ENCODE data around the gene PRR5.

PRR5 gene

DNA sequence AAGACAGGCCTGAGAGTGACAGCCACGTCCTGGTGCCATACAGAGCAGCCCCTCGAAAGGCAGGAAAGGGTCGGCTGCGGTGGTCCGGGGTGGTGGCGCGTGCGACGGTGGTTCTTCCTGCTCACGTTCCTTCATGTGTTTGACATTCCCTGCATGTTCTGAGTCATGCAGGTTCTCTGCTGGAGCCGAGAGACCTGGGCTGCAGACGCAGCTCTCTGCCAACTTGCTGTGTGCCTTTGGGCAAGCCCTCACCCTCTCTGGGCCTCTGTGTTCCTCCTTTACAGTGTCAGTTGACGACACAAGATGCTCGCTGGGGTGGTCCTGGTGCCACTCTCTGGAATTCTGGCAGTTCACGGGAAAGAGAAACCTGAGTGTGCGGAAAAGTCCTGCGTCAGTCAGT, 62.4 kb downstream of the PRR5 start:
- H3K4me1 ChIP-seq (ENCODE audit: control insufficient read depth, low read depth, low read length) = no peaks in the 10 kb centered on the region

DNA sequence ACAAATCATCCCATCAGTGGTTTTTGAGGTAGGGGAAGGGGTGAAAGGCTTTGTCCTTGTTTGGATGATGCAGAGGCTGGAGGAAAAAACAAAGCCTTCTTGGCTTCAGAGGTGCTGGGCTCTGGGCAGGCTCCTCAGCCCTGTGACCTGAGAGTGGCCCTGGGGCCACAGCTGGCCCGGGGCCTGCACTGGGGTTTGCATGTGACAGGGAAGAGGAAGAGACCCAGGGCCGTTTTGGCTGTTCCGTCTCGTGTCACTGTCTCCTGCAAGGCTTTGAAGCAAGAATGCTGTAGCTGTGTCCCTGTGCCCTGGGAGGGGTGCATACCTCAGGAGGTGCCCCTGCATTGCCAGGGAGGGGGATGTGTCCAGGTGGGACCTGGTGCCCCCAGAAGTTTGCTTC, 63.0 kb downstream of the PRR5 start:
- Histone ChIP-seq H3K4me1 (ENCODE audit: control insufficient read depth, low read depth, low read length) (no peaks in the 10 kb centered on the region), H3K9ac (ENCODE audit: low read length) (no peak overlapping the region), H3K27ac (ENCODE audit: low read depth, low read length) (no peak overlapping the region), H3K27me3 (ENCODE audit: insufficient read depth, low read length, poor library complexity) (no peaks in the 10 kb centered on the region), H2BK15ac (replicated peaks; ENCODE audit: low read depth) (no peak overlapping the region), H3K79me1 (ENCODE audit: low read length) (peaks cover 7% of the 10 kb centered on the region), H3K4me2 (ENCODE audit: low read length) (no peak overlapping the region), H2BK120ac (ENCODE audit: low read depth, low read length) (no peak overlapping the region), H3K36me3 (ENCODE audit: control insufficient read depth, insufficient read depth, low read length) (no peaks in the 10 kb centered on the region), H3K56ac (ENCODE audit: low read length) (no peak overlapping the region), H4K5ac (ENCODE audit: low read length) (no peak overlapping the region), H3K4ac (ENCODE audit: low read depth, low read length) (no peak overlapping the region), H2BK5ac (ENCODE audit: low read length) (no peak overlapping the region), H3K79me2 (ENCODE audit: control insufficient read depth, insufficient read depth, low read length) (peaks cover under 1% of the 10 kb centered on the region), H2AK5ac (ENCODE audit: low read length) (no peak overlapping the region), H3K18ac (ENCODE audit: low read length) (no peak overlapping the region), H4K8ac (ENCODE audit: low read depth, low read length) (no peak overlapping the region), H3K4me3 (ENCODE audit: low read length) (no peak overlapping the region), H3K23ac (ENCODE audit: low read length) (no peak overlapping the region)
- DNase-seq = no peak
- WGBS (ENCODE audit: extremely low coverage, insufficient coverage, low lambda C conversion rate) = no CpG with 5 or more reads among the region's 4 CpGs

More for the DNA sequence above, 62.4 kb downstream of the PRR5 start:
- Histone ChIP-seq H3K79me2 (ENCODE audit: control insufficient read depth, insufficient read depth, low read length) (peaks cover 1% of the 10 kb centered on the region), H2BK5ac (ENCODE audit: low read length) (no peak overlapping the region), H3K27ac (ENCODE audit: low read depth, low read length) (no peak overlapping the region), H3K79me1 (ENCODE audit: low read length) (peaks cover 8% of the 10 kb centered on the region), H4K8ac (ENCODE audit: low read depth, low read length) (no peak overlapping the region), H3K4me2 (ENCODE audit: low read length) (no peak overlapping the region), H3K23ac (ENCODE audit: low read length) (no peak overlapping the region), H2AK5ac (ENCODE audit: low read length) (no peak overlapping the region), H4K5ac (ENCODE audit: low read length) (no peak overlapping the region), H3K56ac (ENCODE audit: low read length) (no peak overlapping the region), H3K4ac (ENCODE audit: low read depth, low read length) (no peak overlapping the region), H3K4me3 (ENCODE audit: low read length) (no peak overlapping the region), H3K9ac (ENCODE audit: low read length) (no peak overlapping the region), H2BK15ac (replicated peaks; ENCODE audit: low read depth) (no peak overlapping the region), H3K36me3 (ENCODE audit: control insufficient read depth, insufficient read depth, low read length) (no peaks in the 10 kb centered on the region), H3K18ac (ENCODE audit: low read length) (no peak overlapping the region), H2BK120ac (ENCODE audit: low read depth, low read length) (no peak overlapping the region), H3K27me3 (ENCODE audit: insufficient read depth, low read length, poor library complexity) (no peaks in the 10 kb centered on the region)
- WGBS (ENCODE audit: extremely low coverage, insufficient coverage, low lambda C conversion rate) = no CpG with 5 or more reads among the region's 17 CpGs
- no peak for DNase-seq

DNA sequence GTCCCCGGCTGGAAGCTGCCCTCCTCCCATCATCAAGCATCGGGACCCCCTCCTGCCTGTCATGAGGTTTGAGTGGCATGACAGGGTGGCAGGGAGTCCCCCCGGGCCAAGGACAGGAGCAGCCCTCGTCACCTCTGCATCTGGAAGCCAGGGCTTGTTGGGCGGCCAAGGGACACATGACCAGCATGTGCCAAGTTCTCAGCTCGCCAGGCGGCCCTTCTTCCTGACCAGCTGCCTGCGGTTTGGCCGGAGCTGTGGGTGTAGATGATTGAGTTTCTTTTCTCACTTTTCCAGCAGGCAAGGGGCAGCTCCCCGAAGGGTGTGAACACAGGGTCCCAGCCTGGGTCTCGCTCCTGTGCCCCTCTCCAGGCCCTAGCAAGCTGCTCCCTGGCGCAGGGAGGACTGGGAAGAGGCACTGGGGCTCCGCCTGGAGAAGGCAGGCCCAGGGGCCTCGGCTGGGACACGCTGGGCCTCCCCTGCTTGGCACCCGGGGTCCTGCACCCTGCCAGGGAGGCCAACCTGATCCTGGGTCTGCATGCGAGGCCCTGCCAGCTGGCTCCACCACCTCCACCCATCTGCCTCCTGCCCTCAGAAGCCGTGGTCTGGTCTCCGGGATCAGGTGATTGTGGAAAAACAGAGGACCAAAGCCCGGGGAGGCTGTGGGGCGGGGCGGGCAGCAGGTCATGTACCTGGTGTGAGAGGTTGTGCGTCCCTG, 63.7 kb downstream of the PRR5 start:
- Histone ChIP-seq H3K79me2 (ENCODE audit: control insufficient read depth, insufficient read depth, low read length) (no peaks in the 10 kb centered on the region), H3K9ac (ENCODE audit: low read length) (no peak overlapping the region), H3K56ac (ENCODE audit: low read length) (no peak overlapping the region), H2BK5ac (ENCODE audit: low read length) (no peak overlapping the region), H2BK120ac (ENCODE audit: low read depth, low read length) (no peak overlapping the region), H3K79me1 (ENCODE audit: low read length) (peaks cover 6% of the 10 kb centered on the region), H2AK5ac (ENCODE audit: low read length) (no peak overlapping the region), H3K36me3 (ENCODE audit: control insufficient read depth, insufficient read depth, low read length) (no peaks in the 10 kb centered on the region), H2BK15ac (replicated peaks; ENCODE audit: low read depth) (no peak overlapping the region), H4K8ac (ENCODE audit: low read depth, low read length) (no peak overlapping the region), H3K18ac (ENCODE audit: low read length) (no peak overlapping the region), H4K5ac (ENCODE audit: low read length) (no peak overlapping the region), H3K27ac (ENCODE audit: low read depth, low read length) (no peak overlapping the region), H3K4me2 (ENCODE audit: low read length) (no peak overlapping the region), H3K4me1 (ENCODE audit: control insufficient read depth, low read depth, low read length) (no peaks in the 10 kb centered on the region), H3K27me3 (ENCODE audit: insufficient read depth, low read length, poor library complexity) (no peaks in the 10 kb centered on the region), H3K4me3 (ENCODE audit: low read length) (no peak overlapping the region), H3K4ac (ENCODE audit: low read depth, low read length) (no peak overlapping the region), H3K23ac (ENCODE audit: low read length) (no peak overlapping the region)
- no CpG with 5 or more reads among the region's 23 CpGs for WGBS (ENCODE audit: extremely low coverage, insufficient coverage, low lambda C conversion rate)
- DNase-seq = no peak

DNA sequence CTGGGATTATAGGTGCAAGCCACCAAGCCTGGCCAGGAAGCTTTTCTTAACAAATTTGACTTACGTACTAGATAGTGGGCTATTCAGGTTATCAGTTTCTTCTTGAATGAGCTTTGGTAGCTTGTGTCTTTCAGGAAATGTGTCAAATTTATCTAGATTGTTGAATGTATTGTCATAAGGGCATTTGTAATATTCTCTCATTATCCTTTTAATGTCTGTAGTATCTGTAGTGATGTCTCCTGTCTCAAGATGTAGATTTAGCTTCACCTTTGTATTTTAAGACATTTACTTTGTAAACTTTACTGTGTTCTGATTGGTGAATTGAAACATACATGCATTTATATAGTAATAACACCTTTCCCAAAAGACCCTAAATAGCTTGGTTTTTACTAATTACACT, 71.1 kb downstream of the PRR5 start:
- H3K4me3 ChIP-seq (ENCODE audit: low read length) = no peak overlapping the region
- no peak overlapping the region for H3K4ac ChIP-seq (ENCODE audit: low read depth, low read length)
- no peak overlapping the region for H3K56ac ChIP-seq (ENCODE audit: low read length)
- H3K23ac ChIP-seq (ENCODE audit: low read length) = no peak overlapping the region
- WGBS (ENCODE audit: extremely low coverage, insufficient coverage, low lambda C conversion rate) = no CpG with 5 or more reads among the region's 1 CpG
- no peaks in the 10 kb centered on the region for H3K27me3 ChIP-seq (ENCODE audit: insufficient read depth, low read length, poor library complexity)
- no peaks in the 10 kb centered on the region for H3K4me1 ChIP-seq (ENCODE audit: control insufficient read depth, low read depth, low read length)
- H2AK5ac ChIP-seq (ENCODE audit: low read length) = no peak overlapping the region
- no peak overlapping the region for H3K9ac ChIP-seq (ENCODE audit: low read length)
- H2BK15ac ChIP-seq (replicated peaks; ENCODE audit: low read depth) = no peak overlapping the region
- no peak overlapping the region for H3K27ac ChIP-seq (ENCODE audit: low read depth, low read length)
- no peak overlapping the region for H3K18ac ChIP-seq (ENCODE audit: low read length)
- H3K79me1 ChIP-seq (ENCODE audit: low read length) = peaks cover 3% of the 10 kb centered on the region
- DNase-seq = no peak
- H4K5ac ChIP-seq (ENCODE audit: low read length) = no peak overlapping the region
- H3K4me2 ChIP-seq (ENCODE audit: low read length) = no peak overlapping the region
- no peak overlapping the region for H4K8ac ChIP-seq (ENCODE audit: low read depth, low read length)
- H2BK120ac ChIP-seq (ENCODE audit: low read depth, low read length) = no peak overlapping the region
- H3K36me3 ChIP-seq (ENCODE audit: control insufficient read depth, insufficient read depth, low read length) = no peaks in the 10 kb centered on the region
- no peaks in the 10 kb centered on the region for H3K79me2 ChIP-seq (ENCODE audit: control insufficient read depth, insufficient read depth, low read length)
- H2BK5ac ChIP-seq (ENCODE audit: low read length) = no peak overlapping the region

DNA sequence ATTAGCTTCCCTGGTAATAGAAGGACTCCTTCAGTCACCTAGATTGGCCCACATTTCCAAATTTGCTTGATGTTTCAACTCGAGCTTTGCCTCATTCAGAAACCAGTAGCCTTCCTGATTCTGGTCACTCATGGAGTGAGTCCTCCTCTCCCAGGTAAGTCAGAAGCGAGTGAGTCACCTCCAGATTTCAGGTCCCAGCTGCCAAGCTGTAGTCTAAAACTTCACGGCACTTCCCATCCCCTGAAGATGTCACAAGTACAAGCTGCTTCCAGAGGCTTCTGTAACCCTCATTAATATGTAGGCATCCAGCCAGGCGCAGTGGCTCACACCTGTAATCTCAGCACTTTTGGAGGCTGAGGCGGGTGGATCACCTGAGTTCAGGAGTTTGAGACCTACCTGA, 73.9 kb downstream of the PRR5 start:
- H3K56ac ChIP-seq (ENCODE audit: low read length) = no peak overlapping the region
- no peak overlapping the region for H3K23ac ChIP-seq (ENCODE audit: low read length)
- no peaks in the 10 kb centered on the region for H3K4me1 ChIP-seq (ENCODE audit: control insufficient read depth, low read depth, low read length)
- no peak overlapping the region for H3K18ac ChIP-seq (ENCODE audit: low read length)
- no peaks in the 10 kb centered on the region for H3K36me3 ChIP-seq (ENCODE audit: control insufficient read depth, insufficient read depth, low read length)
- H3K27me3 ChIP-seq (ENCODE audit: insufficient read depth, low read length, poor library complexity) = no peaks in the 10 kb centered on the region
- no peak overlapping the region for H3K4me2 ChIP-seq (ENCODE audit: low read length)
- H3K4me3 ChIP-seq (ENCODE audit: low read length) = no peak overlapping the region
- H4K8ac ChIP-seq (ENCODE audit: low read depth, low read length) = no peak overlapping the region
- no CpG with 5 or more reads among the region's 5 CpGs for WGBS (ENCODE audit: extremely low coverage, insufficient coverage, low lambda C conversion rate)
- H4K5ac ChIP-seq (ENCODE audit: low read length) = no peak overlapping the region
- H3K9ac ChIP-seq (ENCODE audit: low read length) = no peak overlapping the region
- H2BK15ac ChIP-seq (replicated peaks; ENCODE audit: low read depth) = no peak overlapping the region
- H2BK5ac ChIP-seq (ENCODE audit: low read length) = no peak overlapping the region
- H2BK120ac ChIP-seq (ENCODE audit: low read depth, low read length) = no peak overlapping the region
- DNase-seq = no peak
- no peak overlapping the region for H3K27ac ChIP-seq (ENCODE audit: low read depth, low read length)
- H2AK5ac ChIP-seq (ENCODE audit: low read length) = no peak overlapping the region
- H3K79me2 ChIP-seq (ENCODE audit: control insufficient read depth, insufficient read depth, low read length) = no peaks in the 10 kb centered on the region
- H3K4ac ChIP-seq (ENCODE audit: low read depth, low read length) = no peak overlapping the region
- H3K79me1 ChIP-seq (ENCODE audit: low read length) = peaks cover 3% of the 10 kb centered on the region
